Nephron progenitor cell (in vitro differentiated cells): ENCODE results near the gene PCIF1.

ENCODE experiments used
- DNase-seq: peaks from one replicate; pipeline ENCODE4 v3.0.0; 2021
- H3K27ac Mint-ChIP-seq: 2 replicates; pipeline ENCODE4 v1.8.0; 2021; ENCODE audit warnings: mild to moderate bottlenecking, moderate library complexity, mixed read lengths
- H3K27me3 Mint-ChIP-seq: 2 replicates; pipeline ENCODE4 v1.8.0; 2021; ENCODE audit warnings: mild to moderate bottlenecking, low read depth, mixed read lengths; ENCODE audit not compliant: poor library complexity
- H3K36me3 Mint-ChIP-seq: 2 replicates; pipeline ENCODE4 v1.8.0; 2021; ENCODE audit warnings: low read depth, mixed read lengths
- H3K4me1 Mint-ChIP-seq: 2 replicates; pipeline ENCODE4 v1.8.0; 2021; ENCODE audit warnings: mixed read lengths
- H3K4me3 Mint-ChIP-seq: 2 replicates; pipeline ENCODE4 v1.8.0; 2021; ENCODE audit warnings: mild to moderate bottlenecking, moderate library complexity, mixed read lengths
- H3K9me3 Mint-ChIP-seq: 2 replicates; pipeline ENCODE4 v1.8.0; 2021; ENCODE audit warnings: mild to moderate bottlenecking, moderate library complexity, mixed read lengths
- CTCF ChIP-seq: fragments of 200-600 bp; sonication (generic); IDR thresholded peaks from 2 replicates; pipeline ENCODE4 v1.5.0; 2021; ENCODE audit warnings: antibody characterized with exemption

Gene PCIF1

GRCh38 chr20:45948742-45949541, 14.5 kb downstream of the PCIF1 start:
- Mint-ChIP-seq H3K9me3 (no peaks in the 10 kb centered on the region), H3K4me3 (no peak overlapping the region), H3K4me1 (no peaks in the 10 kb centered on the region), H3K27me3 (peaks cover 3% of the 10 kb centered on the region), H3K27ac (peak overlapping the region; percentile 69), H3K36me3 (peaks cover 26% of the 10 kb centered on the region)
- DNase-seq, result no peak
- no peak for TF ChIP-seq CTCF

GRCh38 chr20:45949542-45950329, 15.3 kb downstream of the PCIF1 start:
- H3K27ac Mint-ChIP-seq, result peak overlapping the region; percentile 69
- peaks cover 19% of the 10 kb centered on the region for H3K36me3 Mint-ChIP-seq
- no peak for DNase-seq
- no peaks in the 10 kb centered on the region for H3K4me1 Mint-ChIP-seq
- TF ChIP-seq CTCF, result no peak
- no peaks in the 10 kb centered on the region for H3K9me3 Mint-ChIP-seq
- peaks cover 3% of the 10 kb centered on the region for H3K27me3 Mint-ChIP-seq
- no peak overlapping the region for H3K4me3 Mint-ChIP-seq

- no peak overlapping the region for H3K4me3 Mint-ChIP-seq
Observed at GRCh38 chr20:45950330-45950646, 15.8 kb downstream of the PCIF1 start.

GRCh38 chr20:45951925-45952834, 17.7 kb downstream of the PCIF1 start:
- DNase-seq, result no peak
- no peak overlapping the region for H3K27ac Mint-ChIP-seq
- no peak for TF ChIP-seq CTCF
- H3K4me3 Mint-ChIP-seq, result no peak overlapping the region
- no peaks in the 10 kb centered on the region for H3K9me3 Mint-ChIP-seq
- H3K27me3 Mint-ChIP-seq, result no peaks in the 10 kb centered on the region
- peaks cover 29% of the 10 kb centered on the region for H3K36me3 Mint-ChIP-seq
- no peaks in the 10 kb centered on the region for H3K4me1 Mint-ChIP-seq

More at GRCh38 chr20:45950330-45950646, 15.8 kb downstream of the PCIF1 start:
- H3K4me1 Mint-ChIP-seq, result no peaks in the 10 kb centered on the region
- peaks cover 3% of the 10 kb centered on the region for H3K27me3 Mint-ChIP-seq
- no peaks in the 10 kb centered on the region for H3K9me3 Mint-ChIP-seq
- peaks cover 16% of the 10 kb centered on the region for H3K36me3 Mint-ChIP-seq
- no peak for DNase-seq
- H3K27ac Mint-ChIP-seq, result no peak overlapping the region
- no peak for TF ChIP-seq CTCF

GRCh38 chr20:45952861-45953260, 18.4 kb downstream of the PCIF1 start:
- Mint-ChIP-seq H3K4me1 (no peaks in the 10 kb centered on the region), H3K9me3 (no peaks in the 10 kb centered on the region), H3K27ac (no peak overlapping the region), H3K27me3 (no peaks in the 10 kb centered on the region), H3K36me3 (peaks cover 30% of the 10 kb centered on the region), H3K4me3 (no peak overlapping the region)
- no peak for DNase-seq
- TF ChIP-seq CTCF, result no peak
